Measurements from ENCODE around the gene TSC22D4. TPM values are rescaled to one million over a fixed set of nuclear protein-coding genes. Genes with fewer than 3 reads are reported as not detected.
A peak's percentile ranks its signal among the peaks of the same experiment; 100 is the strongest.

The TSC22D4 gene
- total and polyA plus RNA-seq, 9 of the 15 experiments (the other 6 are each of a cell fraction or from before 2014, with no cell fraction given), result 0.37 to 107 (median 28.7) TPM

GRCh38 chr7:100489824-100490223 is 10.8 kb upstream of the TSC22D4 start (continued):
- TF ChIP-seq BMI1 (IDR thresholded peaks at IDR 0.05; ENCODE audit: low read length) (peak; percentile 96), NFRKB (IDR thresholded peaks at IDR 0.05; ENCODE audit: low read depth) (no peak), ZNF174 (CRISPR knock-in tag; IDR thresholded peaks at IDR 0.05) (no peak), HNRNPLL (IDR thresholded peaks at IDR 0.05; ENCODE audit: low read depth, low read length, poor library complexity, severe bottlenecking) (no peak), POLR2G (IDR thresholded peaks at IDR 0.05; ENCODE audit: low read depth, low read length) (no peak), ZNF696 (CRISPR knock-in tag; conservative IDR thresholded peaks at IDR 0.05) (no peak), SMARCA5 (IDR thresholded peaks at IDR 0.05) (no peak), TCF15 (CRISPR knock-in tag; IDR thresholded peaks at IDR 0.05) (no peak), RFX1 (IDR thresholded peaks at IDR 0.05) (peak; percentile 100), SMC3 (conservative IDR thresholded peaks at IDR 0.05; ENCODE audit: insufficient read depth, low read depth, low read length) (no peak), ZFX (CRISPR knock-in tag; IDR thresholded peaks at IDR 0.05) (no peak), LARP7 (IDR thresholded peaks at IDR 0.05) (no peak)
- TF ChIP-seq, protein P1, sequence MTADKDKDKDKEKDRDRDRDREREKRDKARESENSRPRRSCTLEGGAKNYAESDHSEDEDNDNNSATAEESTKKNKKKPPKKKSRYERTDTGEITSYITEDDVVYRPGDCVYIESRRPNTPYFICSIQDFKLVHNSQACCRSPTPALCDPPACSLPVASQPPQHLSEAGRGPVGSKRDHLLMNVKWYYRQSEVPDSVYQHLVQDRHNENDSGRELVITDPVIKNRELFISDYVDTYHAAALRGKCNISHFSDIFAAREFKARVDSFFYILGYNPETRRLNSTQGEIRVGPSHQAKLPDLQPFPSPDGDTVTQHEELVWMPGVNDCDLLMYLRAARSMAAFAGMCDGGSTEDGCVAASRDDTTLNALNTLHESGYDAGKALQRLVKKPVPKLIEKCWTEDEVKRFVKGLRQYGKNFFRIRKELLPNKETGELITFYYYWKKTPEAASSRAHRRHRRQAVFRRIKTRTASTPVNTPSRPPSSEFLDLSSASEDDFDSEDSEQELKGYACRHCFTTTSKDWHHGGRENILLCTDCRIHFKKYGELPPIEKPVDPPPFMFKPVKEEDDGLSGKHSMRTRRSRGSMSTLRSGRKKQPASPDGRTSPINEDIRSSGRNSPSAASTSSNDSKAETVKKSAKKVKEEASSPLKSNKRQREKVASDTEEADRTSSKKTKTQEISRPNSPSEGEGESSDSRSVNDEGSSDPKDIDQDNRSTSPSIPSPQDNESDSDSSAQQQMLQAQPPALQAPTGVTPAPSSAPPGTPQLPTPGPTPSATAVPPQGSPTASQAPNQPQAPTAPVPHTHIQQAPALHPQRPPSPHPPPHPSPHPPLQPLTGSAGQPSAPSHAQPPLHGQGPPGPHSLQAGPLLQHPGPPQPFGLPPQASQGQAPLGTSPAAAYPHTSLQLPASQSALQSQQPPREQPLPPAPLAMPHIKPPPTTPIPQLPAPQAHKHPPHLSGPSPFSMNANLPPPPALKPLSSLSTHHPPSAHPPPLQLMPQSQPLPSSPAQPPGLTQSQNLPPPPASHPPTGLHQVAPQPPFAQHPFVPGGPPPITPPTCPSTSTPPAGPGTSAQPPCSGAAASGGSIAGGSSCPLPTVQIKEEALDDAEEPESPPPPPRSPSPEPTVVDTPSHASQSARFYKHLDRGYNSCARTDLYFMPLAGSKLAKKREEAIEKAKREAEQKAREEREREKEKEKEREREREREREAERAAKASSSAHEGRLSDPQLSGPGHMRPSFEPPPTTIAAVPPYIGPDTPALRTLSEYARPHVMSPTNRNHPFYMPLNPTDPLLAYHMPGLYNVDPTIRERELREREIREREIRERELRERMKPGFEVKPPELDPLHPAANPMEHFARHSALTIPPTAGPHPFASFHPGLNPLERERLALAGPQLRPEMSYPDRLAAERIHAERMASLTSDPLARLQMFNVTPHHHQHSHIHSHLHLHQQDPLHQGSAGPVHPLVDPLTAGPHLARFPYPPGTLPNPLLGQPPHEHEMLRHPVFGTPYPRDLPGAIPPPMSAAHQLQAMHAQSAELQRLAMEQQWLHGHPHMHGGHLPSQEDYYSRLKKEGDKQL (CRISPR knock-in tag; IDR thresholded peaks at IDR 0.05; ENCODE audit: borderline replicate concordance), result no peak
- TF ChIP-seq, protein P2, sequence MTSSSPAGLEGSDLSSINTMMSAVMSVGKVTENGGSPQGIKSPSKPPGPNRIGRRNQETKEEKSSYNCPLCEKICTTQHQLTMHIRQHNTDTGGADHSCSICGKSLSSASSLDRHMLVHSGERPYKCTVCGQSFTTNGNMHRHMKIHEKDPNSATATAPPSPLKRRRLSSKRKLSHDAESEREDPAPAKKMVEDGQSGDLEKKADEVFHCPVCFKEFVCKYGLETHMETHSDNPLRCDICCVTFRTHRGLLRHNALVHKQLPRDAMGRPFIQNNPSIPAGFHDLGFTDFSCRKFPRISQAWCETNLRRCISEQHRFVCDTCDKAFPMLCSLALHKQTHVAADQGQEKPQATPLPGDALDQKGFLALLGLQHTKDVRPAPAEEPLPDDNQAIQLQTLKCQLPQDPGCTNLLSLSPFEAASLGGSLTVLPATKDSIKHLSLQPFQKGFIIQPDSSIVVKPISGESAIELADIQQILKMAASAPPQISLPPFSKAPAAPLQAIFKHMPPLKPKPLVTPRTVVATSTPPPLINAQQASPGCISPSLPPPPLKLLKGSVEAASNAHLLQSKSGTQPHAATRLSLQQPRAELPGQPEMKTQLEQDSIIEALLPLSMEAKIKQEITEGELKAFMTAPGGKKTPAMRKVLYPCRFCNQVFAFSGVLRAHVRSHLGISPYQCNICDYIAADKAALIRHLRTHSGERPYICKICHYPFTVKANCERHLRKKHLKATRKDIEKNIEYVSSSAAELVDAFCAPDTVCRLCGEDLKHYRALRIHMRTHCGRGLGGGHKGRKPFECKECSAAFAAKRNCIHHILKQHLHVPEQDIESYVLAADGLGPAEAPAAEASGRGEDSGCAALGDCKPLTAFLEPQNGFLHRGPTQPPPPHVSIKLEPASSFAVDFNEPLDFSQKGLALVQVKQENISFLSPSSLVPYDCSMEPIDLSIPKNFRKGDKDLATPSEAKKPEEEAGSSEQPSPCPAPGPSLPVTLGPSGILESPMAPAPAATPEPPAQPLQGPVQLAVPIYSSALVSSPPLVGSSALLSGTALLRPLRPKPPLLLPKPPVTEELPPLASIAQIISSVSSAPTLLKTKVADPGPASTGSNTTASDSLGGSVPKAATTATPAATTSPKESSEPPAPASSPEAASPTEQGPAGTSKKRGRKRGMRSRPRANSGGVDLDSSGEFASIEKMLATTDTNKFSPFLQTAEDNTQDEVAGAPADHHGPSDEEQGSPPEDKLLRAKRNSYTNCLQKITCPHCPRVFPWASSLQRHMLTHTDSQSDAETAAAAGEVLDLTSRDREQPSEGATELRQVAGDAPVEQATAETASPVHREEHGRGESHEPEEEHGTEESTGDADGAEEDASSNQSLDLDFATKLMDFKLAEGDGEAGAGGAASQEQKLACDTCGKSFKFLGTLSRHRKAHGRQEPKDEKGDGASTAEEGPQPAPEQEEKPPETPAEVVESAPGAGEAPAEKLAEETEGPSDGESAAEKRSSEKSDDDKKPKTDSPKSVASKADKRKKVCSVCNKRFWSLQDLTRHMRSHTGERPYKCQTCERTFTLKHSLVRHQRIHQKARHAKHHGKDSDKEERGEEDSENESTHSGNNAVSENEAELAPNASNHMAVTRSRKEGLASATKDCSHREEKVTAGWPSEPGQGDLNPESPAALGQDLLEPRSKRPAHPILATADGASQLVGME (CRISPR knock-in tag; IDR thresholded peaks at IDR 0.05), result 0 out of 2 replicates have a peak, but pooled peaks have one; percentile 76
- TF ChIP-seq, protein P3, sequence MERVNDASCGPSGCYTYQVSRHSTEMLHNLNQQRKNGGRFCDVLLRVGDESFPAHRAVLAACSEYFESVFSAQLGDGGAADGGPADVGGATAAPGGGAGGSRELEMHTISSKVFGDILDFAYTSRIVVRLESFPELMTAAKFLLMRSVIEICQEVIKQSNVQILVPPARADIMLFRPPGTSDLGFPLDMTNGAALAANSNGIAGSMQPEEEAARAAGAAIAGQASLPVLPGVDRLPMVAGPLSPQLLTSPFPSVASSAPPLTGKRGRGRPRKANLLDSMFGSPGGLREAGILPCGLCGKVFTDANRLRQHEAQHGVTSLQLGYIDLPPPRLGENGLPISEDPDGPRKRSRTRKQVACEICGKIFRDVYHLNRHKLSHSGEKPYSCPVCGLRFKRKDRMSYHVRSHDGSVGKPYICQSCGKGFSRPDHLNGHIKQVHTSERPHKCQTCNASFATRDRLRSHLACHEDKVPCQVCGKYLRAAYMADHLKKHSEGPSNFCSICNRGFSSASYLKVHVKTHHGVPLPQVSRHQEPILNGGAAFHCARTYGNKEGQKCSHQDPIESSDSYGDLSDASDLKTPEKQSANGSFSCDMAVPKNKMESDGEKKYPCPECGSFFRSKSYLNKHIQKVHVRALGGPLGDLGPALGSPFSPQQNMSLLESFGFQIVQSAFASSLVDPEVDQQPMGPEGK (CRISPR knock-in tag; IDR thresholded peaks at IDR 0.05; ENCODE audit: borderline replicate concordance), result no peak

All from K562 (cell line).